GM21529 (cell line): ENCODE results near the gene FRRS1L.

ENCODE experiments used
- ATAC-seq: cut with Tn5 transposase; IDR thresholded peaks from one replicate; pipeline ENCODE4 v1.9.1; 2021; ENCODE audit not compliant: unreplicated experiment

The FRRS1L gene

GRCh38 chr9:109166771-109167601 is at the start of gene FRRS1L:
FRRS1L (minus strand) TSS chr9:109167249; CDS start chr9:109167138, 111 bp downstream.
- ATAC-seq: no peak

GRCh38 chr9:109214414-109214813 is 47.4 kb upstream of the FRRS1L start:
- no peak for ATAC-seq

GRCh38 chr9:109213285-109214121 is 46.5 kb upstream of the FRRS1L start:
- no peak for ATAC-seq

DNA sequence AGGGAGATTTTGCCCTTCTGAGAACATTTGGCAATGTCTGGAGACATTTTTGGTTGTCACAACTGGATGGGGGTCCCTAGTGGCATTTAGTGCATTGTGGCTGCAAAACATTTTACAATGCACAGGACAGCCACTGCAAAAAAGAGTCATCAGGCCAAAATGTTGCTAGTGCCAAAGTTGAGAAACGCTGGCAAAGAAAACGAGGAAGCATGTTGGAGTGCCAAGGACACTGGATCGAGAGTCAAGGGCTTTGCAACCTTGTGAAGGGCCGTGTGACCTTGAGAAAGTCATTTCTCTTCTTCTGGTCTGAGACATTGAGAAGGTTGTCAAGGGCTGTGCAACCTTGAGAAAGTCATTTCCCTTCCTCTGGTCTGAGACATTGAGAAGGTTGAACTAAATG is 45.7 kb upstream of the FRRS1L start:
- ATAC-seq: no peak

GRCh38 chr9:109206670-109207069 is 39.6 kb upstream of the FRRS1L start:
- ATAC-seq: no peak

GRCh38 chr9:109205526-109205925 is 38.5 kb upstream of the FRRS1L start:
- ATAC-seq: no peak

GRCh38 chr9:109203761-109204360 is 36.8 kb upstream of the FRRS1L start:
- ATAC-seq: no peak

DNA sequence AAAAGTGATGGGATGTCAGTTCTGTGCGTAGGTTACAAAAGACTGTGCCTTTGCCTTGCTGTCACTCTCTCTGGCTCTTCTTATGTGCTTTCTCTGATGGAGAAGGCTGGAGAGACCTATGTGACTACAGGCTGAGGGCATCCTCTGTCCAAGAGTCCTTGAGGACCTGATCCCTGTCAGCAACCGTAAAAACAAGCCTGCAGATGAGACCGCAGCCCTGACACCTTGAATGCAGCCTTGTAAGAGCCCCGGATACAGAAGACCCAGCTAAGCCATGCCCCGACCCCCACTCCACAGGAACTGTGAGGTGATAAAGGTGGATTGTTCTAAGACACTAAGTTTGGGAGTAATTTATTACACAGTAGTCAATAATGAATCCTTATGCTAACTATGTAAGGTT is 32.6 kb upstream of the FRRS1L start:
- no peak for ATAC-seq

DNA sequence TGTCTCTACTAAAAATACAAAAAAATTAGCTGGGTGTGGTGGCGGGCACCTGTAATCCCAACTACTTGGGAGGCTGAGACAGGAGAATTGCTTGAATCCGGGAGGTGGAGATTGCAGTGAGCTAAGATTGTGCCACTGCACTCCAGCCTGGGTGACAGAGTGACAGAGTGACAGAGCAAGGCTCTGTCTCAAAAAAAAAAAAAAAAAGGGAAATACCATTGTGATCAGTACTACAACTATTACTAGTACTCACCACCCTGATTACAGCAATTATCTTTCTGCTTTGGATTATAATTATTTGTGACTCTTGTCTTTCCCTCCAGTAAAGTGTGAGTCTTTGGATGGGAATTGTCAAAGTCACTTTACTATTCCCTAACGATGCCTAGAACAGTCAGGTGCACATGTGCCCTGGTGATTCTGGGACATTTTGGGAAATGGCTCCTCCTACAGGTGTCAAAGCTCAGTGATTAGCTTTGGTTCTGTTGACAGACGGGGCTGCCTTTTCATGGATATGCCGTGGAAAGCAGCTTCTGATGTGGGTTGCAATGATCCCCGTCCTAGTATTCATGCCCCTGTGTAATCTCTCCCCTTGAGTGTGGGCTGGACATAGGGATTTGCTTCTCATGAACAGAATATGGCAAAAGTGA is 31.8 kb upstream of the FRRS1L start:
- ATAC-seq: no peak

- no peak for ATAC-seq
Observed at GRCh38 chr9:109193974-109194556, 27.0 kb upstream of the FRRS1L start.

DNA sequence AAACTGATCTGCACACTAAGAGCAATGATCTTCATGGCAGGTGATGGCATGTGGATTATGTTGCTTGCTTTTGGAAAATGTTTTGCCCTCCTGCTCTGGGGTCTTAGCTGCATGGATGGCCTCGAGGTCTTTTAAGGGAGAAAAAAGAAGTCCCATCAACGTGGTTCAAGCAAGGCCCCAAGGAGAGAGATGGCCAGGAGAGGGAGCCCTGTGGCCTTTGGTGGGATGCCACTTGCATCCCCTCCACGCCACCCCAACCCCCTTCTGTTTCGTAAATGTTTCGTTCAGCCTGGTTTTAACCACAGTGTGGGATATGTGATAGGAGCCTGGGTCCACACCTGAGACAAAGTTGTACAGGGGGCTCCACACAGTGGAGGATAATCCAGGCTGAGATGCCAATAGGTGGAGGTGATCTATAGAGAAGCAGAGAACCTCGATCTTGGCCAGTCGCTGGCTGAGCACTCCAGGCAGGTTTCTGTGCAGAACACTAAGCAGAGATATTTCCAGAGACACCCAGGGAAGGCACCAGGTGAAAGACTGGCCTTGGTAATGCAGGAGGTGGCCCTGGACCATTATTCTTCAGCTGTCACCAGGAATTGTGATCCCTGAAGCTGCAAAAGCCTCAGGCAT is 25.8 kb upstream of the FRRS1L start:
- no peak for ATAC-seq

DNA sequence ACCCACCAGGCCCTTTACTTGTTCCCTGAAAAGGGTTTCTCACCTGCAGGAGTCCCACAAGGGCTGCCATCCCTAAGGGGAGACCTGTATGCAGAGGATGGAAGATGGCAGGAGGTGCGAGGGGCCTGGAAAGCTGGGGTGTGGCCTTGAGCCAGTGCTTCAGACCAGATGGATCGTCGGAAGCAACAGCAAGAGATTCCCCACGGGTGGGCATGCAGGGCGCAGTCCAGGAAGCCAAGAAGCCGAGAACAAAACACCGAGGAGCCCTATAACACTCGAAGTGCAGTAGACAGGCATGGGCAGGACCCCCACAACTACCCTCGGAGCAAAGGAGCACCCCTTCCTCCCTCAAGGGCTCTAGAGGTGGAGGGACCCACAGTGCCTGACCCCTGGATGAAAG is 24.7 kb upstream of the FRRS1L start:
- no peak for ATAC-seq

DNA sequence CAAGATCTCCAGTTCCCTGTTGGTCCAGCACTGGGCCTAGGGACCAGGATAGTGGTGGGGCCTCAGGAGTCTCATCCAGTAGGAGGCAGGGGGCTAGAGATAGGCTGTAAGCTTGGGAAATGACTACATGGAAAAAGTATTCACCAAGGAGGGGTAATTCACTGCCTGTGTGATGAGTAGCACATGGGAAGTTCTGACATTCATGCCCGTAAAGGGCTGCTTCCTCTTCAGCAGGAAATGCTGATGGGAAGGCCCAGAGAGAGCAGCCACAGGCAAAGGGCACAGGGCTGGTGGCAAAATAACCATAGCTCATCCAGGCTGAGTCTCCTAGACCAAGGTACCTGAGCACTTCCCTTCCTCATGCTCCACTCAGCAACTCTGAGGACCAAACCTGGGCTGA is 23.1 kb upstream of the FRRS1L start:
- no peak for ATAC-seq

GRCh38 chr9:109186857-109187520 is 19.9 kb upstream of the FRRS1L start:
- no peak for ATAC-seq

- ATAC-seq: peak; percentile 56
Observed at GRCh38 chr9:109182940-109183798, 16.1 kb upstream of the FRRS1L start.

- ATAC-seq: no peak
Observed at GRCh38 chr9:109182550-109182939, 15.5 kb upstream of the FRRS1L start.

DNA sequence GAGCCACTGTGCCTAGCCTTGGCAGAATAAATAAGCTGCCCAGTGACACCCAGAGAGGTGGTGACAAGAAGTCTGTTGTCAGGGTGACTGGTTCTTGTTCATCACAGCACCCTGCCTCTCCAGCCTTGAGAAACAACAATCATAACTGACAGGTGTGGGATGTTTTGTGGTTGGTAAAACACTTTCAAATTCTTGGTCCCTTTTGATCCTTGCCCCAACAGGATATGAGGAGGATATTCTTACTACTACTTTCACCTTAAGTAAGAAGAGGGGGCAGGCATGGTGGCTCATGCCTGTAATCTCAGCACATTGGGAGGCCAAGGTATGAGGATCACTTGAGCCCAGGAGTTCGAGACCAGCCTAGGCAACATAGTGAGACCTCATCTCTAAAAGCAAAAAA is 14.2 kb upstream of the FRRS1L start:
- peak; percentile 79 for ATAC-seq

DNA sequence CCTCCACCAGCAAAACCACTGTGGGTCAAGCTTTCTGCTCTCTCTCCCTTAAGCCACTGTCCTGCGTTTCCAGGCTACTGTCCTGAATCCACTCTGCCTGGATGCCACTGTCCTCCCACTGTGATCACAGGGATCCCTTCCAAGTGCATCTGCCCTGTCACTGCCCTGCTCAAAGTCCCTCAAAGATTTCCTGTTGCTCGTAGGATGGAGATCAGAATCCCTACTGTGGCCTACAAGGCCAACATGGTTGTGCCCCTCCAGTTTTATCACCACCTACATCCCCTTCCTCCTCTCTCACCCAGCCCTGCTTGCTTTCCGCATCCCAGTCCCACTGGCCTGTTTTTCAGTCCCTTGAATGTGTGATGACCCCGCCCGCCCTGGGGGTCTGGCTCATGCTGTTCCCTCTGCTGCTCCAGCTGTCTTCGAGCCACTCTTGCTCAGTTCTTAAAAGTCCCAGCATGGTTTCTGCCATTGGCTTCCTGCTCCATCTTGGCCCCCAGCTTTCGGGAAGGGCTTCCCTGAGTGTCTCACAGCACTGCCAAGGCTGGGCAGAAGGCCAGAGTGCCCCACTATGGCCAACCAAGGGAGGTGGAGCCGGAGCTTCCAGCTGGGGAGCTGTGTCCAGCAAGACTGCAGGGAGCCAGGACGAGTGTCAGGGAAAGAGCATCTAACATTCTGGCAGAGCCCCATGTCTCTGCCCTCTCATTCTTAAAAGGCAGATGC is 12.9 kb upstream of the FRRS1L start:
- no peak for ATAC-seq
